PC-9 (cell line): ENCODE results near the gene SLC38A8. TPM values are rescaled to one million over a fixed set of nuclear protein-coding genes. Genes with fewer than 3 reads are reported as not detected.

ENCODE experiments used
- BruUV-seq: library from RNA; stranded (reverse); fragments of 400-500 nt; replicated peaks from 2 replicates; lab custom pipeline; 2021; lab: Mats Ljungman, UMichigan
- CTCF ChIA-PET: fragments of 300-600 bp; sonication (Branson Sonifier 250); formaldehyde crosslinking; loops from one replicate; lab custom pipeline; 2022; ENCODE audit warnings: antibody characterized with exemption; lab: Charles Lee
- POLR2A ChIA-PET: fragments of 300-600 bp; sonication (Branson Sonifier 250); formaldehyde crosslinking; loops from one replicate; lab custom pipeline; 2022; ENCODE audit warnings: antibody characterized with exemption; ENCODE audit not compliant: unreplicated experiment; lab: Charles Lee
- DNase-seq, 2 experiments: peaks; one replicate each; pipeline versions ENCODE4 v3.0.0 to v3.0.0-alpha.2; 2015 to 2022; ENCODE audit warnings: mixed read lengths in 1 of 2
- H2AFZ ChIP-seq: fragments of 200-600 bp; sonication (generic); 2 replicates; pipeline ENCODE4 v1.8.1; 2017; ENCODE audit warnings: antibody characterized with exemption
- H3F3A ChIP-seq: fragments of 200-600 bp; sonication (generic); 2 replicates; pipeline ENCODE4 v1.8.1; 2017; ENCODE audit warnings: antibody characterized with exemption, mild to moderate bottlenecking, low read depth; ENCODE audit not compliant: insufficient read depth
- H3K27ac ChIP-seq: fragments of 200-600 bp; sonication (generic); 2 replicates; pipeline ENCODE4 v1.6.1; 2016; ENCODE audit warnings: mixed run types
- H3K27me3 ChIP-seq: fragments of 200-600 bp; sonication (generic); 2 replicates; pipeline ENCODE4 v1.6.1; 2016; ENCODE audit warnings: low read depth, mixed run types; ENCODE audit not compliant: insufficient read depth
- H3K36me3 ChIP-seq: fragments of 200-600 bp; sonication (generic); 2 replicates; pipeline ENCODE4 v1.6.1; 2016; ENCODE audit warnings: low read depth, mixed run types
- H3K4me1 ChIP-seq: fragments of 200-600 bp; sonication (generic); replicated peaks from 2 replicates; pipeline ENCODE4 v1.6.1; 2016; ENCODE audit warnings: mixed run types; ENCODE audit not compliant: insufficient read depth
- H3K4me2 ChIP-seq: fragments of 200-600 bp; sonication (generic); 2 replicates; pipeline ENCODE4 v1.6.1; 2017; ENCODE audit warnings: mixed run types
- H3K4me3 ChIP-seq: fragments of 200-600 bp; sonication (generic); 2 replicates; pipeline ENCODE4 v1.6.1; 2016; ENCODE audit warnings: mixed run types
- H3K79me2 ChIP-seq: fragments of 200-600 bp; sonication (generic); 2 replicates; pipeline ENCODE4 v1.6.1; 2017; ENCODE audit warnings: low read depth, mixed run types
- H3K9me2 ChIP-seq: fragments of 200-600 bp; sonication (generic); 2 replicates; pipeline ENCODE4 v1.8.1; 2017; ENCODE audit warnings: mild to moderate bottlenecking; ENCODE audit not compliant: insufficient read depth
- H3K9me3 ChIP-seq: fragments of 200-600 bp; sonication (generic); 2 replicates; pipeline ENCODE4 v1.8.1; 2016; ENCODE audit warnings: low read depth; ENCODE audit not compliant: insufficient read depth
- H4K20me1 ChIP-seq: fragments of 200-600 bp; sonication (generic); 2 replicates; pipeline ENCODE4 v1.8.1; 2017; ENCODE audit not compliant: insufficient read depth
- EZH2 ChIP-seq: fragments of 200-600 bp; sonication (generic); IDR thresholded peaks from 2 replicates; pipeline ENCODE4 v1.8.0; 2017; ENCODE audit warnings: antibody characterized with exemption, low read depth
- intact Hi-C: fragments of 100-400 bp; cut with micrococcal nuclease; formaldehyde crosslinking; loops from one replicate; pipeline ENCODE4 v1.10.0; 2022; ENCODE audit not compliant: unreplicated experiment
- total RNA-seq: library from RNA; stranded (reverse); gene quantifications from 2 replicates; pipeline ENCODE4 v1.2.3, GENCODE V29; 2021
- TF ChIP-seq, protein P1 (sequence below): fragments of 200-600 bp; sonication (generic); conservative IDR thresholded peaks from 2 replicates; pipeline ENCODE4 v1.6.1; 2017; ENCODE audit warnings: mixed run types, antibody characterized with exemption, mild to moderate bottlenecking, moderate library complexity

SLC38A8 gene
- total RNA-seq, 1 experiment from 2014 or later: not detected

DNA sequence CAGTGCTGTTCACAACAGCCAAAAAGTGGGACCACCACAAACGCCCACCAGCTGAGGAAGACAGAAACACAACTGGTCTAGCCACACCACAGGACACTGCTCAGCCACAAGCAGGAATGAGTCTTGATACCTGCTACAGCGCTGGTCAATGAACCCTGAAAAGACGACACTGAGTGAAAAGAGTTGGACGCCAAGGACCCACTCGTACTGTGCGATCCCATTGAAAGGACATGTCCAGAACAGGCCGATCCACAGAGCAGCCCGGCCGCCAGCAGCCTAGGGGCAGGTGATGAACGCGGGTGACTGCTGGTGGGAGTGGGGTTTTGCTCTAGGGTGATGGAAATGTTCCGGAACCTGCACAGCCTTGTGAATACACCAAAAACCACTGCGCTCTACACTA is 10.6 kb upstream of the SLC38A8 start:
- no TSS peak for BruUV-seq
- Histone ChIP-seq H4K20me1 (no peaks in the 10 kb centered on the region), H3K27me3 (no peaks in the 10 kb centered on the region), H3K27ac (no peak overlapping the region), H3K36me3 (no peaks in the 10 kb centered on the region), H3K4me1 (no peaks in the 10 kb centered on the region), H3K4me3 (no peak overlapping the region), H3K4me2 (no peak overlapping the region), H2AFZ (no peak overlapping the region), H3K79me2 (no peaks in the 10 kb centered on the region), H3F3A (no peaks in the 10 kb centered on the region), H3K9me2 (no peaks in the 10 kb centered on the region), H3K9me3 (no peaks in the 10 kb centered on the region)
- intact Hi-C loops: no loop called here
- no peak for DNase-seq
- CTCF ChIA-PET: no interaction called here
- POLR2A ChIA-PET: no interaction called here
- TF ChIP-seq, protein P1, sequence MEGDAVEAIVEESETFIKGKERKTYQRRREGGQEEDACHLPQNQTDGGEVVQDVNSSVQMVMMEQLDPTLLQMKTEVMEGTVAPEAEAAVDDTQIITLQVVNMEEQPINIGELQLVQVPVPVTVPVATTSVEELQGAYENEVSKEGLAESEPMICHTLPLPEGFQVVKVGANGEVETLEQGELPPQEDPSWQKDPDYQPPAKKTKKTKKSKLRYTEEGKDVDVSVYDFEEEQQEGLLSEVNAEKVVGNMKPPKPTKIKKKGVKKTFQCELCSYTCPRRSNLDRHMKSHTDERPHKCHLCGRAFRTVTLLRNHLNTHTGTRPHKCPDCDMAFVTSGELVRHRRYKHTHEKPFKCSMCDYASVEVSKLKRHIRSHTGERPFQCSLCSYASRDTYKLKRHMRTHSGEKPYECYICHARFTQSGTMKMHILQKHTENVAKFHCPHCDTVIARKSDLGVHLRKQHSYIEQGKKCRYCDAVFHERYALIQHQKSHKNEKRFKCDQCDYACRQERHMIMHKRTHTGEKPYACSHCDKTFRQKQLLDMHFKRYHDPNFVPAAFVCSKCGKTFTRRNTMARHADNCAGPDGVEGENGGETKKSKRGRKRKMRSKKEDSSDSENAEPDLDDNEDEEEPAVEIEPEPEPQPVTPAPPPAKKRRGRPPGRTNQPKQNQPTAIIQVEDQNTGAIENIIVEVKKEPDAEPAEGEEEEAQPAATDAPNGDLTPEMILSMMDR: no peak
- TF ChIP-seq EZH2: no peak

DNA sequence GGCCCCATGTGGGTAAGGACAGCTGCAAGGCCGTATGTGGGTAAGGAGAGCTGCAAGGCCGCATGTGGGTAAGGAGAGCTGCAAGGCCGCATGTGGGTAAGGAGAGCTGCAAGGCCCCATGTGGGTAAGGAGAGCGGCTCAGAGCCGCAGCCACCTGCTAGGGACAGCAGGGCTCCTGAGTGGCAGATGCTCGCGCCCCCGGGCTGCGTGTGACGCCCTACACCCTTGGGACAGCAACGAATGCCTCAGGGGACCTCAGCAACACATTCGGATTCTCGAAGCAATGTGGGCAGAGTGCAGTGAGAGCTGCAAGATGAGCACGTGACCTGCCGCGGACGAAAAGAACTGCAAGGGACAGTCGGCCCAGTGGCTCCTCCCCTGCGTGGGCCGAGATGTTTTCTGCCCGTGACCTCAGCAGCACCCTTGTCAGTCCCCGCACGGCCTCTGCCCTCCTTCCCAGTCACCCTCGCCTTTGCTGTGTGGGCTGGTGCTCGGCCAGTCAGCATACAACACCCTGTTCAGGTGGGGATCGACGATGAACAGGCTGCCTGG is 9.6 kb upstream of the SLC38A8 start:
- H3K4me1 ChIP-seq: no peaks in the 10 kb centered on the region
- no peaks in the 10 kb centered on the region for H3K27me3 ChIP-seq
- no peak overlapping the region for H3K4me3 ChIP-seq
- no peak for DNase-seq
- intact Hi-C loops: no loop called here
- H3K27ac ChIP-seq: no peak overlapping the region
- H3K36me3 ChIP-seq: no peaks in the 10 kb centered on the region
- H4K20me1 ChIP-seq: no peaks in the 10 kb centered on the region
- no TSS peak for BruUV-seq
- H3K4me2 ChIP-seq: no peak overlapping the region
- ChIA-PET CTCF (no interaction called here), POLR2A (no interaction called here)
- H3K79me2 ChIP-seq: no peaks in the 10 kb centered on the region
- no peak overlapping the region for H2AFZ ChIP-seq
- no peak for TF ChIP-seq EZH2
- no peaks in the 10 kb centered on the region for H3F3A ChIP-seq
- H3K9me3 ChIP-seq: no peaks in the 10 kb centered on the region
- no peaks in the 10 kb centered on the region for H3K9me2 ChIP-seq

DNA sequence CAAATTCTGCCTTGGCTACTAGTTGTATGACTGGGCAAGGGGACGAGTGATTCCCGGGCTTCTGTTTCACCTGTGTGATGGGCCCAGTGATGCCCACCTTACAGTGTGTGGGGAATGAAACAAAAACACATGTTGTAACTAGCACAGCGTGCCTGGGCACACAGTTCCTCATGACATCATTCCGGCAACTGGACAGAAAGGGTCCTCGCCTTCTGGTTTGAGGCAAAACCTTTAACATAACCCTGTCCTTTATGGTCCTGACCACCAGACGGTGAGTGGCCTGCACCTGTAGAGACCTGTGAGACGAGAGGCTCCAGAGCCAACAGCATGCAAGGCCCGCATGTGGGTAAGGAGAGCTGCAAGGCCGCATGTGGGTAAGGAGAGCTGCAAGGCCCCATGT is 7.7 kb upstream of the SLC38A8 start:
- TF ChIP-seq, protein P1: no peak
- TF ChIP-seq EZH2: no peak
- Histone ChIP-seq H3K27me3 (no peaks in the 10 kb centered on the region), H3K79me2 (no peaks in the 10 kb centered on the region), H3K9me2 (no peaks in the 10 kb centered on the region), H3K4me1 (no peaks in the 10 kb centered on the region), H2AFZ (no peak overlapping the region), H3K4me2 (no peak overlapping the region), H3K36me3 (no peaks in the 10 kb centered on the region), H3K27ac (no peak overlapping the region), H3K4me3 (no peak overlapping the region), H3F3A (no peaks in the 10 kb centered on the region), H4K20me1 (no peaks in the 10 kb centered on the region), H3K9me3 (no peaks in the 10 kb centered on the region)
- POLR2A ChIA-PET: interaction anchor here (0.7 kb wide), 1 partner anchor 70 kb away, joined by 5 read pairs; no protein-coding TSS in a partner anchor
- no peak for DNase-seq
- CTCF ChIA-PET: no interaction called here
- no TSS peak for BruUV-seq
- intact Hi-C loops: no loop called here
